WTC11 (cell line): ENCODE measurements around the gene CLSTN2. TPM values are rescaled to one million over a fixed set of nuclear protein-coding genes. Genes with fewer than 3 reads are reported as not detected.

Experiments
- ATAC-seq: fragments of 200-7000 bp; cut with Tn5 transposase; 2 replicates; pipeline ENCODE4 v1.10.0; 2021; ENCODE audit warnings: mild to moderate bottlenecking, moderate library complexity
- CTCF ChIA-PET: fragments of 300-600 bp; sonication (Branson Sonifier 250); formaldehyde crosslinking; loops from one replicate; lab custom pipeline; 2021; ENCODE audit warnings: antibody characterized with exemption; lab: Charles Lee
- POLR2A ChIA-PET: fragments of 350-600 bp; sonication (Branson Sonifier 250); formaldehyde crosslinking; loops from one replicate; lab custom pipeline; 2021; ENCODE audit warnings: antibody characterized with exemption; lab: Charles Lee
- DNase-seq: peaks from one replicate; pipeline ENCODE4 v3.0.0; 2021; ENCODE audit warnings: low spot score
- H3K27ac Mint-ChIP-seq: 2 replicates; pipeline ENCODE4 v1.8.0; 2021; ENCODE audit warnings: mixed read lengths
- H3K27me3 Mint-ChIP-seq: 2 replicates; pipeline ENCODE4 v1.8.0; 2021; ENCODE audit warnings: low read depth, mild to moderate bottlenecking, moderate library complexity, mixed read lengths
- H3K36me3 Mint-ChIP-seq: 2 replicates; pipeline ENCODE4 v1.8.0; 2021; ENCODE audit warnings: mixed read lengths
- H3K4me1 Mint-ChIP-seq: 2 replicates; pipeline ENCODE4 v1.8.0; 2022; ENCODE audit warnings: mixed read lengths
- H3K4me3 Mint-ChIP-seq: 2 replicates; pipeline ENCODE4 v1.8.0; 2021; ENCODE audit warnings: mild to moderate bottlenecking, moderate library complexity, mixed read lengths
- H3K9me3 Mint-ChIP-seq: 2 replicates; pipeline ENCODE4 v1.8.0; 2021; ENCODE audit warnings: mixed read lengths
- EMX1 ChIP-seq: fragments of 250-450 bp; sonication (Bioruptor Pico); IDR thresholded peaks from 2 replicates; pipeline ENCODE4 v1.8.0; 2021; ENCODE audit warnings: mild to moderate bottlenecking
- FOXP4 ChIP-seq: sonication (generic); formaldehyde crosslinking; IDR thresholded peaks from 2 replicates; pipeline ENCODE4 v1.8.0; 2022; ENCODE audit warnings: mild to moderate bottlenecking, missing genetic modification reagents
- JUN ChIP-seq: sonication (generic); formaldehyde crosslinking; IDR thresholded peaks from 2 replicates; pipeline ENCODE4 v1.8.0; 2023; ENCODE audit warnings: mild to moderate bottlenecking, missing genetic modification reagents
- MXD4 ChIP-seq: fragments of 250-450 bp; sonication (Bioruptor Pico); IDR thresholded peaks from 2 replicates; pipeline ENCODE4 v1.8.0; 2021; ENCODE audit warnings: mild to moderate bottlenecking, moderate library complexity, borderline replicate concordance
- NFE2L1 ChIP-seq: sonication (generic); formaldehyde crosslinking; IDR thresholded peaks from 2 replicates; pipeline ENCODE4 v1.8.1; 2023; ENCODE audit warnings: missing genetic modification reagents
- RORB ChIP-seq: fragments of 250-450 bp; sonication (Bioruptor Pico); IDR thresholded peaks from 2 replicates; pipeline ENCODE4 v1.9.0; 2021; ENCODE audit warnings: mild to moderate bottlenecking
- SMAD4 ChIP-seq: sonication (generic); formaldehyde crosslinking; IDR thresholded peaks from 2 replicates; pipeline ENCODE4 v1.8.0; 2022; ENCODE audit warnings: mild to moderate bottlenecking, missing genetic modification reagents
- USF1 ChIP-seq: sonication (generic); formaldehyde crosslinking; IDR thresholded peaks from 2 replicates; pipeline ENCODE4 v1.8.0; 2022; ENCODE audit warnings: mild to moderate bottlenecking, missing genetic modification reagents
- ZNF671 ChIP-seq: fragments of 250-450 bp; sonication (Bioruptor Pico); IDR thresholded peaks from 2 replicates; pipeline ENCODE4 v1.8.0; 2021; ENCODE audit warnings: mild to moderate bottlenecking
- total RNA-seq: library from RNA; stranded (reverse); gene quantifications from 3 replicates; pipeline ENCODE4 v1.2.3, GENCODE V29; 2021
- TF ChIP-seq, protein P1 (sequence below): sonication (generic); formaldehyde crosslinking; IDR thresholded peaks from 2 replicates; pipeline ENCODE4 v1.8.1; 2022; ENCODE audit warnings: mild to moderate bottlenecking, moderate library complexity, missing genetic modification reagents
- TF ChIP-seq, protein P2 (sequence below): sonication (generic); formaldehyde crosslinking; IDR thresholded peaks from 2 replicates; pipeline ENCODE4 v1.8.1; 2023; ENCODE audit warnings: mild to moderate bottlenecking, missing genetic modification reagents, moderate library complexity
- TF ChIP-seq, protein P3 (sequence below): sonication (generic); formaldehyde crosslinking; IDR thresholded peaks from 2 replicates; pipeline ENCODE4 v1.8.0; 2023; ENCODE audit warnings: missing genetic modification reagents
- TF ChIP-seq, protein P4 (sequence below): sonication (generic); formaldehyde crosslinking; IDR thresholded peaks from 2 replicates; pipeline ENCODE4 v1.8.1; 2023; ENCODE audit warnings: mild to moderate bottlenecking, missing genetic modification reagents
- TF ChIP-seq, protein P5 (sequence below): fragments of 250-450 bp; sonication (Bioruptor Pico); conservative IDR thresholded peaks from 2 replicates; pipeline ENCODE4 v1.9.0; 2021; ENCODE audit warnings: mild to moderate bottlenecking

Gene CLSTN2
- total RNA-seq, 1 experiment from 2014 or later: 0.35 TPM

GRCh38 chr3:140061211-140061610, 126.2 kb downstream of the CLSTN2 start:
- ChIA-PET POLR2A (no interaction called here), CTCF (no interaction called here)
- no peak for ATAC-seq
- H3K27ac Mint-ChIP-seq: no peak overlapping the region
- H3K9me3 Mint-ChIP-seq: peaks cover 3% of the 10 kb centered on the region; the same call in 1 of the 2 replicates
- H3K4me1 Mint-ChIP-seq: no peaks in the 10 kb centered on the region
- H3K27me3 Mint-ChIP-seq: peaks cover 2% of the 10 kb centered on the region; the same call in 1 of the 2 replicates
- DNase-seq: no peak
- no peak overlapping the region for H3K4me3 Mint-ChIP-seq
- no peaks in the 10 kb centered on the region for H3K36me3 Mint-ChIP-seq
- TF ChIP-seq, protein P1, sequence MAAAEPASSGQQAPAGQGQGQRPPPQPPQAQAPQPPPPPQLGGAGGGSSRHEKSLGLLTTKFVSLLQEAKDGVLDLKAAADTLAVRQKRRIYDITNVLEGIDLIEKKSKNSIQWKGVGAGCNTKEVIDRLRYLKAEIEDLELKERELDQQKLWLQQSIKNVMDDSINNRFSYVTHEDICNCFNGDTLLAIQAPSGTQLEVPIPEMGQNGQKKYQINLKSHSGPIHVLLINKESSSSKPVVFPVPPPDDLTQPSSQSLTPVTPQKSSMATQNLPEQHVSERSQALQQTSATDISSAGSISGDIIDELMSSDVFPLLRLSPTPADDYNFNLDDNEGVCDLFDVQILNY (CRISPR knock-in tag): no peak

- H3K36me3 Mint-ChIP-seq: no peaks in the 10 kb centered on the region
- H3K27me3 Mint-ChIP-seq: peaks cover 5% of the 10 kb centered on the region; the same call in 1 of the 2 replicates
- DNase-seq (no peak), ATAC-seq (no peak)
- ChIA-PET POLR2A (no interaction called here), CTCF (no interaction called here)
- H3K27ac Mint-ChIP-seq: no peak overlapping the region
- no peak overlapping the region for H3K4me3 Mint-ChIP-seq
- no peaks in the 10 kb centered on the region for H3K4me1 Mint-ChIP-seq
- peaks cover 3% of the 10 kb centered on the region; the same call in 1 of the 2 replicates for H3K9me3 Mint-ChIP-seq
- TF ChIP-seq, protein P2, sequence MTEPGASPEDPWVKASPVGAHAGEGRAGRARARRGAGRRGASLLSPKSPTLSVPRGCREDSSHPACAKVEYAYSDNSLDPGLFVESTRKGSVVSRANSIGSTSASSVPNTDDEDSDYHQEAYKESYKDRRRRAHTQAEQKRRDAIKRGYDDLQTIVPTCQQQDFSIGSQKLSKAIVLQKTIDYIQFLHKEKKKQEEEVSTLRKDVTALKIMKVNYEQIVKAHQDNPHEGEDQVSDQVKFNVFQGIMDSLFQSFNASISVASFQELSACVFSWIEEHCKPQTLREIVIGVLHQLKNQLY (CRISPR knock-in tag): no peak
- no peak for TF ChIP-seq MXD4 (CRISPR knock-in tag)
- no peak for TF ChIP-seq SMAD4
- TF ChIP-seq FOXP4: no peak
- TF ChIP-seq EMX1 (CRISPR knock-in tag): no peak
- no peak for TF ChIP-seq RORB
- no peak for TF ChIP-seq USF1 (CRISPR knock-in tag)
- TF ChIP-seq, protein P3, sequence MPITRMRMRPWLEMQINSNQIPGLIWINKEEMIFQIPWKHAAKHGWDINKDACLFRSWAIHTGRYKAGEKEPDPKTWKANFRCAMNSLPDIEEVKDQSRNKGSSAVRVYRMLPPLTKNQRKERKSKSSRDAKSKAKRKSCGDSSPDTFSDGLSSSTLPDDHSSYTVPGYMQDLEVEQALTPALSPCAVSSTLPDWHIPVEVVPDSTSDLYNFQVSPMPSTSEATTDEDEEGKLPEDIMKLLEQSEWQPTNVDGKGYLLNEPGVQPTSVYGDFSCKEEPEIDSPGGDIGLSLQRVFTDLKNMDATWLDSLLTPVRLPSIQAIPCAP: no peak
- TF ChIP-seq JUN (CRISPR knock-in tag): no peak
- TF ChIP-seq, protein P4, sequence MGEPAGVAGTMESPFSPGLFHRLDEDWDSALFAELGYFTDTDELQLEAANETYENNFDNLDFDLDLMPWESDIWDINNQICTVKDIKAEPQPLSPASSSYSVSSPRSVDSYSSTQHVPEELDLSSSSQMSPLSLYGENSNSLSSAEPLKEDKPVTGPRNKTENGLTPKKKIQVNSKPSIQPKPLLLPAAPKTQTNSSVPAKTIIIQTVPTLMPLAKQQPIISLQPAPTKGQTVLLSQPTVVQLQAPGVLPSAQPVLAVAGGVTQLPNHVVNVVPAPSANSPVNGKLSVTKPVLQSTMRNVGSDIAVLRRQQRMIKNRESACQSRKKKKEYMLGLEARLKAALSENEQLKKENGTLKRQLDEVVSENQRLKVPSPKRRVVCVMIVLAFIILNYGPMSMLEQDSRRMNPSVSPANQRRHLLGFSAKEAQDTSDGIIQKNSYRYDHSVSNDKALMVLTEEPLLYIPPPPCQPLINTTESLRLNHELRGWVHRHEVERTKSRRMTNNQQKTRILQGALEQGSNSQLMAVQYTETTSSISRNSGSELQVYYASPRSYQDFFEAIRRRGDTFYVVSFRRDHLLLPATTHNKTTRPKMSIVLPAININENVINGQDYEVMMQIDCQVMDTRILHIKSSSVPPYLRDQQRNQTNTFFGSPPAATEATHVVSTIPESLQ: no peak
- TF ChIP-seq ZNF671 (CRISPR knock-in tag): no peak
- TF ChIP-seq, protein P1 (CRISPR knock-in tag): no peak
- TF ChIP-seq, protein P5, sequence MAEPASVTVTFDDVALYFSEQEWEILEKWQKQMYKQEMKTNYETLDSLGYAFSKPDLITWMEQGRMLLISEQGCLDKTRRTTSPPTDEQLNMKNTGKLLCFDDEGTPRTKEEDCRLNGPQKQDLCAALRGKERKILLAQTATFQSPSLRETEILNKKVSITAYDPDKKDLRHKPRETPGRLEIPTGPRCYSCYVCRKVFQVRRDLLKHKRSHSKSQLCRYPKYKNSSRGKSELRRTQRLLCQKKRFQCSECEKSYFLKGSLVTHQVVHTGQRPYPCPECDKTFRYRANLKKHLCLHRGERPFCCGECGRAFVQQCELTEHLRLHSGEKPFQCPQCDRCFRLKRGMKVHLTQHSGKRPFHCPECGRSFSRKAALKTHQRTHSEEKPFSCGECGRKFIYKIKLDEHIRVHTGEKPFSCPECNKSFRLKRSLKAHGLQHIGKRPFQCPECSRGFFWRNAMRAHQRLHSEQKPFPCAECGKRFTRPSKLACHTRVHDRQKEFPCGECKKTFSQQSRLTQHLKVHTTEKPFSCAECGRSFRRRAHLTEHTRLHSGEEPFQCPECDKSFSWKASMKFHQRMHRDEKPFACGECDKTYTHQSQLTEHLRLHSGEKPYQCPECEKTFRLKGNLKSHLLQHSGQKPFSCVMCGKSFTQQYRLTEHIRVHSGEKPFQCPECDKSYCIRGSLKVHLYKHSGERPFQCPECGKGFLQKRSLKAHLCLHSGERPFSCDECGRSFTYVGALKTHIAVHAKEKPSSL: no peak
- no peak for TF ChIP-seq NFE2L1 (CRISPR knock-in tag)
Measured at GRCh38 chr3:140062461-140062860, 127.5 kb downstream of the CLSTN2 start.
